MM.1S (cell line): ENCODE measurements around the gene PER1.
A peak's percentile ranks its signal among the peaks of the same experiment; 100 is the strongest.

ENCODE experiments used
- DNase-seq: peaks from one replicate; pipeline ENCODE4 v3.0.0-alpha.2; 2015
- H2AFZ ChIP-seq: fragments of 300-600 bp; sonication (generic); 2 replicates; pipeline ENCODE4 v1.6.0; 2016; ENCODE audit warnings: antibody characterized with exemption, low read length
- H3F3A ChIP-seq: fragments of 300-600 bp; sonication (generic); 2 replicates; pipeline ENCODE4 v1.6.1; 2016; ENCODE audit warnings: mild to moderate bottlenecking, antibody characterized with exemption, low read length, moderate library complexity, mixed read lengths; ENCODE audit not compliant: insufficient read depth
- H3K27ac ChIP-seq: fragments of 300-600 bp; sonication (generic); 2 replicates; pipeline ENCODE4 v1.5.1; 2016; ENCODE audit warnings: mild to moderate bottlenecking, low read length
- H3K27me3 ChIP-seq: fragments of 300-600 bp; sonication (generic); replicated peaks from 2 replicates; pipeline ENCODE4 v1.6.0; 2016; ENCODE audit warnings: low read length; ENCODE audit not compliant: insufficient read depth
- H3K36me3 ChIP-seq: fragments of 300-600 bp; sonication (generic); replicated peaks from 2 replicates; pipeline ENCODE4 v1.6.1; 2016; ENCODE audit warnings: mild to moderate bottlenecking, low read length, mixed read lengths; ENCODE audit not compliant: insufficient read depth
- H3K4me1 ChIP-seq: fragments of 300-600 bp; sonication (generic); 2 replicates; pipeline ENCODE4 v1.6.1; 2016; ENCODE audit warnings: low read length, mixed read lengths
- H3K4me2 ChIP-seq: fragments of 300-600 bp; sonication (generic); 2 replicates; pipeline ENCODE4 v1.6.0; 2016; ENCODE audit warnings: low read depth, low read length
- H3K4me3 ChIP-seq: fragments of 300-600 bp; sonication (generic); 2 replicates; pipeline ENCODE4 v1.5.1; 2016; ENCODE audit warnings: low read length, mixed read lengths
- H3K79me2 ChIP-seq: fragments of 300-600 bp; sonication (generic); 2 replicates; pipeline ENCODE4 v1.6.1; 2016; ENCODE audit warnings: mixed run types, low read length, mixed read lengths
- H3K9ac ChIP-seq: fragments of 300-600 bp; sonication (generic); 2 replicates; pipeline ENCODE4 v1.6.1; 2016; ENCODE audit warnings: low read length, mixed read lengths
- H3K9me2 ChIP-seq: fragments of 300-600 bp; sonication (generic); replicated peaks from 2 replicates; pipeline ENCODE4 v1.6.1; 2016; ENCODE audit warnings: mild to moderate bottlenecking, low read length, mixed read lengths; ENCODE audit not compliant: insufficient read depth
- H3K9me3 ChIP-seq: fragments of 300-600 bp; sonication (generic); replicated peaks from 2 replicates; pipeline ENCODE4 v1.6.1; 2016; ENCODE audit warnings: mild to moderate bottlenecking, low read length, mixed read lengths; ENCODE audit not compliant: insufficient read depth
- H4K20me1 ChIP-seq: fragments of 300-600 bp; sonication (generic); 2 replicates; pipeline ENCODE4 v1.6.1; 2016; ENCODE audit warnings: mild to moderate bottlenecking, low read length, moderate library complexity, mixed read lengths; ENCODE audit not compliant: insufficient read depth
- CTCF ChIP-seq: fragments of 300-600 bp; sonication (generic); IDR thresholded peaks from 2 replicates; pipeline ENCODE4 v1.5.1; 2016; ENCODE audit warnings: antibody characterized with exemption, low read length, mixed read lengths
- EZH2 ChIP-seq: fragments of 300-600 bp; sonication (generic); optimal IDR thresholded peaks from 2 replicates; pipeline ENCODE3; 2017; ENCODE audit warnings: low read depth, mild to moderate bottlenecking, antibody characterized with exemption, low read length, mixed read lengths
- EZH2phosphoT487 ChIP-seq: fragments of 300-600 bp; sonication (generic); IDR thresholded peaks from 2 replicates; pipeline ENCODE4 v1.6.1; 2018; ENCODE audit warnings: antibody characterized with exemption, low read length

PER1 gene

GRCh38 chr17:8125947-8126490 is 26.2 kb downstream of the PER1 start:
- DNase-seq: no peak
- Histone ChIP-seq H3K9me2 (no peaks in the 10 kb centered on the region), H3K4me1 (peaks cover 25% of the 10 kb centered on the region), H3K79me2 (no peaks in the 10 kb centered on the region), H3K9me3 (no peaks in the 10 kb centered on the region), H2AFZ (peak overlapping the region; percentile 93), H3K9ac (peak overlapping the region; percentile 37; the same call in 1 of the 2 replicates), H3K4me3 (peak overlapping the region; percentile 84), H3F3A (peaks cover 31% of the 10 kb centered on the region), H3K27ac (no peak overlapping the region), H3K27me3 (peaks cover 52% of the 10 kb centered on the region), H3K4me2 (peak overlapping the region; percentile 100), H3K36me3 (no peaks in the 10 kb centered on the region), H4K20me1 (no peaks in the 10 kb centered on the region)
- no peak for TF ChIP-seq CTCF
- no peak for TF ChIP-seq EZH2phosphoT487
- no peak for TF ChIP-seq EZH2

- Histone ChIP-seq H3K9ac (peak overlapping the region; percentile 37; the same call in 1 of the 2 replicates), H3K4me2 (peak overlapping the region; percentile 100), H3K4me1 (peaks cover 25% of the 10 kb centered on the region), H3K27me3 (peaks cover 48% of the 10 kb centered on the region), H3K36me3 (no peaks in the 10 kb centered on the region), H4K20me1 (no peaks in the 10 kb centered on the region), H2AFZ (0 out of 2 replicates have a peak overlapping the region, but pooled peaks have one; percentile 93), H3K9me2 (no peaks in the 10 kb centered on the region), H3F3A (peaks cover 38% of the 10 kb centered on the region), H3K27ac (no peak overlapping the region), H3K4me3 (peak overlapping the region; percentile 84), H3K9me3 (no peaks in the 10 kb centered on the region), H3K79me2 (no peaks in the 10 kb centered on the region)
- DNase-seq: peak; percentile 65
- TF ChIP-seq EZH2 (no peak), CTCF (no peak), EZH2phosphoT487 (no peak)
Observed at GRCh38 chr17:8125154-8125946, 26.9 kb downstream of the PER1 start.

- DNase-seq: peak; percentile 22
Observed at GRCh38 chr17:8124350-8125153, 27.7 kb downstream of the PER1 start.

More at GRCh38 chr17:8124350-8125153, 27.7 kb downstream of the PER1 start:
- Histone ChIP-seq H3K27ac (no peak overlapping the region), H4K20me1 (no peaks in the 10 kb centered on the region), H3K79me2 (no peaks in the 10 kb centered on the region), H3K4me3 (peak overlapping the region; percentile 84), H3K36me3 (no peaks in the 10 kb centered on the region), H3K27me3 (peaks cover 40% of the 10 kb centered on the region), H3F3A (peaks cover 45% of the 10 kb centered on the region), H3K4me1 (peaks cover 25% of the 10 kb centered on the region), H3K9ac (peak overlapping the region; percentile 5; the same call in 1 of the 2 replicates), H2AFZ (no peak overlapping the region), H3K9me3 (no peaks in the 10 kb centered on the region), H3K9me2 (no peaks in the 10 kb centered on the region), H3K4me2 (peak overlapping the region; percentile 100)
- TF ChIP-seq EZH2: no peak
